ENCODE results near the gene ZNF211.

DNA sequence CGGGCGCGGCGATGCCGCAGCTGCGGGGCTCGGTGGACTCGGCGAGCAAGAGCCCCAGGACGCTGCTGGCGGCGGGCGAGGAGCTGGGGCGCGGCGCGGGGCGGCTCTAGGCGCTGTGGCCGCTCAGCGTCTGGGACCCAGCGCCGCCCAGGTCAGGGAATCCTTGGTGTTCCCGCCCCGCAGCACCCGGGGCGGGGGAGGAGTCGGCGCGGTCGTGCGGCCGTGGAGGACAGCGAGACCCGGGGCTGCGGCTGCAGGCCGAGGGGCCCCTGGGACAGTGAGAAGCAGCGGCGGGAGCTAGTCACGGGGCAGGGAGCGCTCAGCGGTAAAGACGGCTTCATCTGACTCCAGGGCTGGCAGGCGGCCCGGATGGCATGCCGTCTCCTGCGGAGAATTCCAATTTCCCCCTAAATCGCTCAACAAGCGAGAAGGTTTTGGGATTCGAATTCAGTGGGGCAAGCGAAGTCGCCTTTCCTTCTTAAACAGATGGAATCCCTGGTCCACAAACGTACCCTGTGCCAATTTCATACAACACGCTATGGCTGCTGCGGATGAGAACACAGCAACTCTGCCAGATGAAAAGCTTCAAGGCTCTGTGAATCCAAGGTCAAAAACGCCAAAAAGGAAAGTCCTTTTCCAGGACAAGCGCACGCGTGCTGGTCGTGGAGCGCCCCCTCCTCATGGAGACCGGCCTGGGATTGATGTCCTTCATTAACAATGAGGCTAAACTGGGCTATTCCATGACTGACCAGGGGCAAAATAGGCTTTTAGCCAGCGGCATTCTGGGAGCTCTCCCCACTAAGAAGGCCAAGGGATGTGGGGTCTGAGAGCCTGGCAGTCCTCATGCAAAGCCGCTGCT, 31.5 kb downstream of the ZNF211 start:
- TF ChIP-seq, protein P1, sequence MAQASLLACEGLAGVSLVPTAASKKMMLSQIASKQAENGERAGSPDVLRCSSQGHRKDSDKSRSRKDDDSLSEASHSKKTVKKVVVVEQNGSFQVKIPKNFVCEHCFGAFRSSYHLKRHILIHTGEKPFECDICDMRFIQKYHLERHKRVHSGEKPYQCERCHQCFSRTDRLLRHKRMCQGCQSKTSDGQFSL (CRISPR knock-in tag; IDR thresholded peaks at IDR 0.05): no peak
- TF ChIP-seq, protein P1 (tag; IDR thresholded peaks at IDR 0.05): no peak
- no peak for TF ChIP-seq ATF1 (CRISPR knock-in tag; IDR thresholded peaks at IDR 0.05)
- no peak for TF ChIP-seq ATF1 (tag; IDR thresholded peaks at IDR 0.05)
- TF ChIP-seq ZNF23 (CRISPR knock-in tag; IDR thresholded peaks at IDR 0.05): no peak
- TF ChIP-seq KAT7 (CRISPR knock-in tag; IDR thresholded peaks at IDR 0.05; ENCODE audit: borderline replicate concordance): no peak
- TF ChIP-seq, protein P2, sequence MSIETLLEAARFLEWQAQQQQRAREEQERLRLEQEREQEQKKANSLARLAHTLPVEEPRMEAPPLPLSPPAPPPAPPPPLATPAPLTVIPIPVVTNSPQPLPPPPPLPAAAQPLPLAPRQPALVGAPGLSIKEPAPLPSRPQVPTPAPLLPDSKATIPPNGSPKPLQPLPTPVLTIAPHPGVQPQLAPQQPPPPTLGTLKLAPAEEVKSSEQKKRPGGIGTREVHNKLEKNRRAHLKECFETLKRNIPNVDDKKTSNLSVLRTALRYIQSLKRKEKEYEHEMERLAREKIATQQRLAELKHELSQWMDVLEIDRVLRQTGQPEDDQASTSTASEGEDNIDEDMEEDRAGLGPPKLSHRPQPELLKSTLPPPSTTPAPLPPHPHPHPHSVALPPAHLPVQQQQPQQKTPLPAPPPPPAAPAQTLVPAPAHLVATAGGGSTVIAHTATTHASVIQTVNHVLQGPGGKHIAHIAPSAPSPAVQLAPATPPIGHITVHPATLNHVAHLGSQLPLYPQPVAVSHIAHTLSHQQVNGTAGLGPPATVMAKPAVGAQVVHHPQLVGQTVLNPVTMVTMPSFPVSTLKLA (conservative IDR thresholded peaks at IDR 0.05): no peak
- TF ChIP-seq E2F4 (CRISPR knock-in tag; IDR thresholded peaks at IDR 0.05; ENCODE audit: low read depth): no peak
- no peak for TF ChIP-seq NRF1 (conservative IDR thresholded peaks at IDR 0.05 in 1 of 2, IDR thresholded peaks at IDR 0.05 in 1 of 2)
- TF ChIP-seq PML (IDR thresholded peaks at IDR 0.05; ENCODE audit: low read length): no peak
- TF ChIP-seq, protein P3, sequence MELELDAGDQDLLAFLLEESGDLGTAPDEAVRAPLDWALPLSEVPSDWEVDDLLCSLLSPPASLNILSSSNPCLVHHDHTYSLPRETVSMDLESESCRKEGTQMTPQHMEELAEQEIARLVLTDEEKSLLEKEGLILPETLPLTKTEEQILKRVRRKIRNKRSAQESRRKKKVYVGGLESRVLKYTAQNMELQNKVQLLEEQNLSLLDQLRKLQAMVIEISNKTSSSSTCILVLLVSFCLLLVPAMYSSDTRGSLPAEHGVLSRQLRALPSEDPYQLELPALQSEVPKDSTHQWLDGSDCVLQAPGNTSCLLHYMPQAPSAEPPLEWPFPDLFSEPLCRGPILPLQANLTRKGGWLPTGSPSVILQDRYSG (tag; conservative IDR thresholded peaks at IDR 0.05; ENCODE audit: low read depth): no peak
- TF ChIP-seq, protein P4, sequence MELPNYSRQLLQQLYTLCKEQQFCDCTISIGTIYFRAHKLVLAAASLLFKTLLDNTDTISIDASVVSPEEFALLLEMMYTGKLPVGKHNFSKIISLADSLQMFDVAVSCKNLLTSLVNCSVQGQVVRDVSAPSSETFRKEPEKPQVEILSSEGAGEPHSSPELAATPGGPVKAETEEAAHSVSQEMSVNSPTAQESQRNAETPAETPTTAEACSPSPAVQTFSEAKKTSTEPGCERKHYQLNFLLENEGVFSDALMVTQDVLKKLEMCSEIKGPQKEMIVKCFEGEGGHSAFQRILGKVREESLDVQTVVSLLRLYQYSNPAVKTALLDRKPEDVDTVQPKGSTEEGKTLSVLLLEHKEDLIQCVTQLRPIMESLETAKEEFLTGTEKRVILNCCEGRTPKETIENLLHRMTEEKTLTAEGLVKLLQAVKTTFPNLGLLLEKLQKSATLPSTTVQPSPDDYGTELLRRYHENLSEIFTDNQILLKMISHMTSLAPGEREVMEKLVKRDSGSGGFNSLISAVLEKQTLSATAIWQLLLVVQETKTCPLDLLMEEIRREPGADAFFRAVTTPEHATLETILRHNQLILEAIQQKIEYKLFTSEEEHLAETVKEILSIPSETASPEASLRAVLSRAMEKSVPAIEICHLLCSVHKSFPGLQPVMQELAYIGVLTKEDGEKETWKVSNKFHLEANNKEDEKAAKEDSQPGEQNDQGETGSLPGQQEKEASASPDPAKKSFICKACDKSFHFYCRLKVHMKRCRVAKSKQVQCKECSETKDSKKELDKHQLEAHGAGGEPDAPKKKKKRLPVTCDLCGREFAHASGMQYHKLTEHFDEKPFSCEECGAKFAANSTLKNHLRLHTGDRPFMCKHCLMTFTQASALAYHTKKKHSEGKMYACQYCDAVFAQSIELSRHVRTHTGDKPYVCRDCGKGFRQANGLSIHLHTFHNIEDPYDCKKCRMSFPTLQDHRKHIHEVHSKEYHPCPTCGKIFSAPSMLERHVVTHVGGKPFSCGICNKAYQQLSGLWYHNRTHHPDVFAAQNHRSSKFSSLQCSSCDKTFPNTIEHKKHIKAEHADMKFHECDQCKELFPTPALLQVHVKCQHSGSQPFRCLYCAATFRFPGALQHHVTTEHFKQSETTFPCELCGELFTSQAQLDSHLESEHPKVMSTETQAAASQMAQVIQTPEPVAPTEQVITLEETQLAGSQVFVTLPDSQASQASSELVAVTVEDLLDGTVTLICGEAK (IDR thresholded peaks at IDR 0.05): no peak
- TF ChIP-seq, protein P4 (CRISPR knock-in tag; IDR thresholded peaks at IDR 0.05): no peak
- TF ChIP-seq ZBTB33 (CRISPR knock-in tag; IDR thresholded peaks at IDR 0.05): no peak
- TF ChIP-seq GATAD2B (IDR thresholded peaks at IDR 0.05; ENCODE audit: borderline replicate concordance): no peak
- TF ChIP-seq PTRF (tag; IDR thresholded peaks at IDR 0.05): no peak

All from K562 (cell line).